ENCODE measurements around the gene PROB1.

- no peak for TF ChIP-seq CTCF (IDR thresholded peaks at IDR 0.05)
- TF ChIP-seq POLR2A (IDR thresholded peaks at IDR 0.05): no peak
Measured at GRCh38 chr5:139371482-139372435, 23.1 kb downstream of the PROB1 start.

Measured in transverse colon (tissue), 3 donors.